Naive thymus-derived CD4-positive, alpha-beta T cell (primary cell): ENCODE data around the gene RPL39L. TPM values are rescaled to one million over a fixed set of nuclear protein-coding genes. Genes with fewer than 3 reads are reported as not detected.

Experiments
- ATAC-seq: fragments of 150-1000 bp; cut with Tn5 transposase; 2 replicates; pipeline ENCODE4 v1.10.0; 2021; ENCODE audit warnings: mild to moderate bottlenecking, moderate library complexity
- CTCF ChIA-PET: fragments of 350-600 bp; sonication (Branson Sonifier 250); formaldehyde crosslinking; loops from one replicate; lab custom pipeline; 2021; ENCODE audit warnings: antibody characterized with exemption; lab: Charles Lee
- POLR2A ChIA-PET: fragments of 350-600 bp; sonication (Branson Sonifier 250); formaldehyde crosslinking; loops from one replicate; lab custom pipeline; 2021; ENCODE audit warnings: antibody characterized with exemption, inconsistent platforms; lab: Charles Lee
- DNase-seq, 9 donors: peaks; one replicate each; pipeline versions ENCODE4 v3.0.0 to v3.0.0-alpha.2; 2020 to 2022; ENCODE audit warnings: mixed read lengths in 1 of 9
- H3K27ac ChIP-seq: one replicate; pipeline ENCODE4 v1.7.0; 2013; ENCODE audit warnings: mild to moderate bottlenecking, low read depth, low read length, moderate library complexity
- H3K27me3 ChIP-seq, 2 donors: one replicate each; pipeline ENCODE4 v1.7.0; 2013; ENCODE audit warnings: low read length in 2 of 2, mild to moderate bottlenecking in 2 of 2, moderate library complexity in 2 of 2; ENCODE audit not compliant: control insufficient read depth in 2 of 2, insufficient read depth in 2 of 2
- H3K36me3 ChIP-seq, 3 experiments: 1 replicate in 2 of 3; 2 replicates in 1 of 3; pipeline ENCODE4 v1.7.0; 2013; ENCODE audit warnings: low read length in 3 of 3, mild to moderate bottlenecking in 3 of 3, moderate library complexity in 1 of 3; ENCODE audit not compliant: insufficient read depth in 3 of 3, control insufficient read depth in 2 of 3
- H3K4me1 ChIP-seq, 2 donors: one replicate each; pipeline ENCODE4 v1.7.0; 2013; ENCODE audit warnings: low read length in 2 of 2, mild to moderate bottlenecking in 2 of 2, moderate library complexity in 1 of 2; ENCODE audit not compliant: control insufficient read depth in 2 of 2, insufficient read depth in 2 of 2
- H3K4me3 ChIP-seq: 2 replicates; pipeline ENCODE4 v1.7.0; 2013; ENCODE audit warnings: mild to moderate bottlenecking, low read length
- H3K9me3 ChIP-seq, 3 experiments: 1 replicate in 2 of 3; 2 replicates in 1 of 3; pipeline ENCODE4 v1.7.0; 2013; ENCODE audit warnings: low read length in 3 of 3; ENCODE audit not compliant: control insufficient read depth in 2 of 3
- H3K27ac Mint-ChIP-seq, 9 donors: one replicate each; pipeline ENCODE4 v1.8.0; 2020 to 2022; ENCODE audit warnings: mixed read lengths in 9 of 9, mild to moderate bottlenecking in 8 of 9, moderate library complexity in 5 of 9, inconsistent platforms in 2 of 9
- H3K27me3 Mint-ChIP-seq, 5 donors: one replicate each; pipeline ENCODE4 v1.8.0; 2021 to 2022; ENCODE audit warnings: mixed read lengths in 5 of 5, mild to moderate bottlenecking in 1 of 5
- H3K36me3 Mint-ChIP-seq, 5 donors: one replicate each; pipeline ENCODE4 v1.8.0; 2020 to 2022; ENCODE audit warnings: mixed read lengths in 5 of 5, mild to moderate bottlenecking in 3 of 5, inconsistent platforms in 1 of 5
- H3K4me1 Mint-ChIP-seq, 7 donors: one replicate each; pipeline ENCODE4 v1.8.0; 2020 to 2022; ENCODE audit warnings: mixed read lengths in 7 of 7, mild to moderate bottlenecking in 3 of 7, inconsistent platforms in 1 of 7
- H3K4me3 Mint-ChIP-seq, 10 donors: one replicate each; pipeline ENCODE4 v1.8.0; 2020 to 2022; ENCODE audit warnings: mild to moderate bottlenecking in 10 of 10, mixed read lengths in 10 of 10, moderate library complexity in 6 of 10, inconsistent platforms in 2 of 10
- H3K9me3 Mint-ChIP-seq, 11 donors: one replicate each; pipeline ENCODE4 v1.8.0; 2020 to 2022; ENCODE audit warnings: mixed read lengths in 11 of 11, mild to moderate bottlenecking in 4 of 11, inconsistent platforms in 1 of 11, moderate library complexity in 1 of 11
- intact Hi-C, 2 donors: fragments of 100-400 bp; cut with micrococcal nuclease; formaldehyde crosslinking; loops; one replicate each; pipeline ENCODE4 v1.15.1; 2023
- polyA plus RNA-seq, 2 donors: library from polyadenylated mRNA; unstranded; fragments of 300-500 nt; fragmentation: Illumina TruSeq; gene quantifications; one replicate each; pipeline ENCODE4 v1.2.3, GENCODE V29; 2021
- total RNA-seq, 6 experiments: library from RNA in 5 of 6; stranded (reverse) in 5 of 6; gene quantifications; 1 replicate in 5 of 6; 2 replicates in 1 of 6; pipeline ENCODE4 v1.2.3 and lab custom pipeline; 2021 to 2026

The RPL39L gene
- total and polyA plus RNA-seq, 7 experiments from 2014 or later = 0.81 to 14.0 (median 3.5) TPM; not detected in 1

DNA sequence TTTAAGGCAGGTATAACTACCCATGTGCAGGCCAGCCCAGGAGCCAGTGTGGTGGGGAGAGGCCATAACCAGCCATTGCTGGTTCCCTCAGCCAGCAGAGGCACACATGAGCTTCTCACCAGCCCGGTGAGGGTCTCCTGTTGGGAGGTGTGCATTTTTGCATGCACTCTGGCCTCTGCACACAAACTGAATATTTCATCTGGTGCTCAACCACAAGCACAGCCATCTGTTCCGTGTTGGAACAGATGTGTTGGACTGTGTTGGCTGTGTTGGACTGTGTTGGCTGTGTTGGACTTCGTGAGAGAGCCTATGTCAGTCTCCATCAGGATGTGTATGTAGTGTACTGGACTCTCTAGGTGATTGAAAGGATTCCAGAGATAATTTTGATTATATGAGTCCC, 67.2 kb downstream of the RPL39L start:
- peaks cover 0 to 6% (median 1%) of the 10 kb centered on the region in 11 donors for H3K9me3 Mint-ChIP-seq
- CTCF ChIA-PET = no interaction called here
- Histone ChIP-seq H3K9me3 (no peaks in the 10 kb centered on the region), H3K36me3 (peaks cover 35 to 92% (median 46%) of the 10 kb centered on the region in 3 experiments), H3K4me1 (no peaks in the 10 kb centered on the region), H3K27ac (peak overlapping the region; percentile 21), H3K27me3 (no peaks in the 10 kb centered on the region), H3K4me3 (no peak overlapping the region)
- peak overlapping the region in 7 of 9 donors; percentile 28 to 81 (median 48) for H3K27ac Mint-ChIP-seq
- peaks cover 21 to 50% (median 36%) of the 10 kb centered on the region in 7 donors for H3K4me1 Mint-ChIP-seq
- H3K4me3 Mint-ChIP-seq = no peak overlapping the region
- H3K36me3 Mint-ChIP-seq = peaks cover 31 to 79% (median 38%) of the 10 kb centered on the region in 5 donors
- ATAC-seq = peak; percentile 11
- intact Hi-C loops = no loop called here
- POLR2A ChIA-PET = no interaction called here
- no peak for DNase-seq
- H3K27me3 Mint-ChIP-seq = no peaks in the 10 kb centered on the region

Other genes with a start within 250 kb of the RPL39L start
- 100 to 1,000 TPM; 115 to 264 (median 160) TPM for gene ST6GAL1, start 209.0 kb downstream of the RPL39L start, total RNA-seq
- gene ST6GAL1, start 209.0 kb downstream of the RPL39L start, polyA plus RNA-seq = 100 to 1,000 TPM; 214 to 313 TPM
- gene RTP1, start 58.0 kb upstream of the RPL39L start, total RNA-seq = not detected
- not detected for gene RTP1, start 58.0 kb upstream of the RPL39L start, polyA plus RNA-seq
- gene MASP1, start 152.2 kb upstream of the RPL39L start, total RNA-seq = not detected
- gene MASP1, start 152.2 kb upstream of the RPL39L start, polyA plus RNA-seq = not detected
- gene RTP4, start 228.9 kb upstream of the RPL39L start, total RNA-seq = 10 to 100 TPM in 1 of 5 experiments, 1 to 10 TPM in 4; 1.6 to 23.1 (median 5.5) TPM
- gene RTP4, start 228.9 kb upstream of the RPL39L start, polyA plus RNA-seq = 10 to 100 TPM in 1 of 2 donors, 1 to 10 TPM in 1; 7.3 to 13.3 TPM